ENCODE data around the gene DNAJC9. TPM values are rescaled to one million over a fixed set of nuclear protein-coding genes. Genes with fewer than 3 reads are reported as not detected.
"Not testable (repeated sequence)": the region's sequence is repeated elsewhere in the genome, so short reads cannot be mapped to it uniquely, and the experiment has no call there.

Gene DNAJC9, protein sequence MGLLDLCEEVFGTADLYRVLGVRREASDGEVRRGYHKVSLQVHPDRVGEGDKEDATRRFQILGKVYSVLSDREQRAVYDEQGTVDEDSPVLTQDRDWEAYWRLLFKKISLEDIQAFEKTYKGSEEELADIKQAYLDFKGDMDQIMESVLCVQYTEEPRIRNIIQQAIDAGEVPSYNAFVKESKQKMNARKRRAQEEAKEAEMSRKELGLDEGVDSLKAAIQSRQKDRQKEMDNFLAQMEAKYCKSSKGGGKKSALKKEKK
- 19.3 and 26.1 TPM in 2 replicates for total RNA-seq

DNA sequence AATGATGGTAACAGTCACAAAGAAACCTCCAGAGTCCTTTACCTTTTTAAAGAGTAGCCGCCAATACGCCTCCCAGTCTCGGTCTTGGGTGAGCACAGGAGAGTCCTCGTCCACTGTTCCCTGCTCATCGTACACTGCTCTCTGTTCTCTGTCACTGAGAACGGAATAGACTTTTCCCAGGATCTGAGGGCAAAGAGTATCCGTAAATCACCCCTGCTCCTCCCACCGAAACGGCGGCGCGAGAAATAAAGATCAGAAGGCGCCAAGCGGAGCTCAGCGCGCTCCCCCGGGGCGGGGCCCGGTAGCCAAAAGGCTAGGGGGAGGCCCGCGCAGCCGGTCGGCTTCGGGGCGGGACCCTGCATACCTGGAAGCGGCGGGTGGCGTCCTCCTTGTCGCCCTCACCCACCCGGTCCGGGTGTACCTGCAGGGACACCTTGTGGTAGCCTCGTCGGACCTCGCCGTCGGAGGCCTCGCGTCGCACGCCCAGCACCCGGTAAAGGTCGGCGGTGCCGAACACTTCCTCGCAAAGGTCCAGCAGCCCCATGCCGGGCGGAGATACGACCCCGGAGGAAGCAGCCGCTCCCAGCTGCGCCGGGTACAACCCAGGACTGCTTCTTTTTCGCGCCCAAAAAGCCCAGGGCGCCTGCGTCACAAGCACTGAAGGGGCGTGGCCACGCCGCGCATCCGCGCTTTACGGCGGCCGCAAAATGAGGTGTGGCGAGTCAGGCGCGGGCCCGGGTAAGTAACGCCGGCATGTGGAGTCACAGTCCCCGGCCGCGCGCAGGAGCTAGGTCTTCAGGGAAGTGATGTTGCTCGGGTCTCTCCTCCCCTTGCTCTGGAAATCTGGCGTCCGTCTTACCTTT lies at the start of gene DNAJC9:
Gene DNAJC9, minus strand, starts transcription at position 610 of the 863 bp plus-strand sequence. Its CDS starts 66 bp downstream, at position 544.
- DNase-seq (ENCODE audit: extremely low read depth, low read depth, low spot score): no peak

DNA sequence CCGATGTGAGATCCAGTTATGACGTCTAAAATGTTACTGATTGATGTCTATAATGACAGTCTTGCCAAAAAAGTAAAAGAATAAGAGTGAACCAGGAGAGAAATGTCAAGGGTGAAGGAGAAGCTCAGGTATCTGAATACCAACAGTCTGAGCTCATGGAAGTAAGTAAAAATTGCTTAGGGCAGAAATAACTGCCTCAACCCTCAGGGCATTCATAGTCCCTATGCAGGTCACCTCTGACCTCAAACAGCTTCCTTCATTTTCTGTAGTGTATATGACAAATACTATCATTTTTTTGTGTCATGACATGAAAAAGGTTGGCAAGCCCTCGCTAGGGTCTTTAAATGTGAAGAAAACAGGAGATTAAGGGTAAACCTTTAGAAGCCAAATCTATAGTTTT lies 46.4 kb upstream of the DNAJC9 start:
- no peak for DNase-seq (ENCODE audit: extremely low read depth, low read depth, low spot score)

DNA sequence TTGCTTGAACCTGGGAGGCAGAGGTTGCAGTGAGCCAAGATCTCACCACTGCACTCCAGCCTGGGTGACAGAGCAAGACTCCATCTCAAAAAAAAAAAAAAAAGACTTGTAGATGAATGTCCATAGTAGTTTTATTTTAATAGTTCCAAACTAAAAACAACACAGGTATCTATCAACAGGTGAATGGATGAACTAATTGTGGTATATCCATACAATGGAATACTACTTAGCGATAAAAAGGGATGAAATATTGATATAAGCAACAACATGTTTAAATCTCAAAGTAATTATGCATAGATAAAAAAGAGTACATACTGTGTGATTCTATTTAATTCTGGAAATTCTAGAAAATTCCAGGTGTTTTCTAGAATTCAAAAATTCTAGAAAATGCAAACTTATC lies 42.9 kb upstream of the DNAJC9 start:
- no peak for DNase-seq (ENCODE audit: extremely low read depth, low read depth, low spot score)

DNA sequence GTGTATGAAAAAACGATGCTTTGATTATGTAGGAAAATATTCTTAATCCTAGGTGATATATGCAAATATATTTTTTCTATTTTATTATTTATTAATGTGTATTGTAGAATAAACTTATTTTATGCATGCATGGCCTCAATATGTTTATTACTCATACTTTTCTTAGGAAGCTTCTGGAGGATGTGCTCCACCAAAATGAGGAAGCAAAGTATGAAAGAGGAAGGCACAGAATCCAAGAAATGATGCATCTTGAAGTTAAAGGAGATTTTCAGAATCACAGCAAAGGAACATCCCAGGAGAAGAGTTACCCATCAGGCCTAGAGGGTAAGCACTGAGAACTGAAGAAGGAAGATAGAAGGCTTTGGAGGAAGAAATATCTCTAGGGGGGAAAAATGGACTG lies 40.4 kb upstream of the DNAJC9 start:
- no peak for DNase-seq (ENCODE audit: extremely low read depth, low read depth, low spot score)

DNA sequence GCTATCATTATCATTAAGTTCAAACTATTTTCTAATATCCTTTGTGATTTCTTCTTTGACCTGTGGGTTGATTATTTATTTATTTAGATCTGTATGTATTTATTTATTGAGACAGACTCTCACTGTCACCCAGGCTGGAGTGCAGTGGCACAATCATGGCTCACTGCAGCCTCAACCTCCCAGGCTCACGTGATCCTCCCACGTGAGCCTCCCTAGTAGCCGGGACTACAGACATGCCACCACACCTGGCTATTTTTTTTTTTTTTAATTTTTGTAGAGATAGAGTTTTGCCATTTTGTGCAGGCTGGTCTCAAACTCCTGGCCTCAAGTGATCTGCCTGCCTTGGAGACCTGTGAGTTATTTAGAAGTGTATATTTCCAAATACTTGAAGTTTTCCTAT lies 34.0 kb upstream of the DNAJC9 start:
- DNase-seq (ENCODE audit: extremely low read depth, low read depth, low spot score): no peak

DNA sequence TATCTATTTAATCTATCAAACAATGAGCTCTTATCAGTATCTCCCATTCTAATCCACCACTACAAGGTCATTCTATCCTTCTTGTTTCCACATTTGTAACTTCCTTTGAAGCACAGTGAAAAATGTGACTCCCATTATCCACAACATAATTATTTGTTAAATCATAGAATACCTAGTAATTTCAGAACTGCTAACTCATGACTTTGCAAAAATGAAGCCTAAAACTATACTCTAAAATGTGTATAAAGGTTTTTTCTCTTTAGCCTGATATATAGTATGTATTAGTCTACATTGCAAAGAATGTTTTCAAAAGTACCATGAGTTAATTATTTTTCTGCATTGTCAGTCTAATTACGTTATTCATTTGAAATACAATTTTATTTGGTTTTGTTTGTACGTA lies 17.4 kb upstream of the DNAJC9 start:
- no peak for DNase-seq (ENCODE audit: extremely low read depth, low read depth, low spot score)

DNA sequence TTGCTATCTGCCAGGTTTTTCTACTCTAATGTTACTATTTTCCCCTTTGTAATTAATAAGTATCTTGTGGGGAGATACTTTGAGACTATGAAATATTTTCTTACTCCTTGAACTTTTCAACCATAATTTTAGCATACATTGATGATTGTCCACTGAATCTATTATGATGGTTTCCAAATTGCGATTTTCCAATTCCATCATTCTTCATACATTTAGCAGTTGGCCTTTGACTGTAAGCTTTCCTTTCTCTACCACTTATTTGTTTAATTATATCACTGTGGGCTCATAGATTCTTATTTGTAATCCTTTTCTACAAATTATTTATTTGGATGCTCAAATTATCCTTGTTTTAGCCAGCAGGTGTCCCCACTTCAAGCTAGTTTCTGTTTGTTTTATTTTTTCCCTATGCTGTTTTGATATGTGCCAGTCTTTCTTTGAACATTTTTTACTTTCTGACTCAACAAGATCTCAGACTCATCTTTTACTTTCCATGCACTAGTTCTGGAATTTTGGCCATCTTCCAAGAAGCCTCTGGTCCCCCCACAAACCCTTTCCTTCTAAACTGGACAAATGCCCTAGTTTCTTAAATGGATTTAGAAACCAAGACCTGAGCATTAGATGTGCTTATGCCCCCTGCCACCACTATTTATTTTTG lies 16.8 kb upstream of the DNAJC9 start:
- no peak for DNase-seq (ENCODE audit: extremely low read depth, low read depth, low spot score)

DNA sequence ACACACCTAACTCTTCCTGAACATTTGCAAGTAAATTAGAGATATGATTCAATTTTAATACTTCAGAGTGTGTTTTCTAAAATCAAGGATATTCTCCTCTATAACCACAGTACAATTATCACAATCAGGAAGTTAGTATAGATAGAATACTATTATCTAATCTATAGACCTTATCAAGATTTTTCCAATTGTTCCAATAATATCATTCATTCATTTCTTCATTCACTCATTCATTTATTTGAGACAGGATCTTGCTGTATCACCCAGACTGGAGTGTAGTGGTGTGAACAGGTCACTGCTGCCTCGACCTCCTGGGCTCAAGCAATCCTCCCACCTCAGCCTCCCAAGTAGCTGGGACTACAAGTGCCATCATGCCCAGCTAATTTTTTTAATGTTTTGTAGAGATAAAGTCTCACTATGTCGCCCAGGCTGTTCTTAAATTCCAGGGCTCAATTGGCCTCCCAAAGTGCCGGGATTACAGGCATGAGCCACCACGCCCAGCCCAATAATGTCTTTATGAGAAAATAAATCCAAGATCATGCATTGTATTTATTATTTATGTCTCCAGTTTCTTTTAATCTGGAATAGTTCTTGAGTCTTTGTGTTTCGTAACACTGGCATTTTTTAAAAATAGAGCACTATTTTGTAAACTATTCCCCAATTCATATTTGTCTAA lies 16.0 kb upstream of the DNAJC9 start:
- DNase-seq (ENCODE audit: extremely low read depth, low read depth, low spot score): no peak

DNA sequence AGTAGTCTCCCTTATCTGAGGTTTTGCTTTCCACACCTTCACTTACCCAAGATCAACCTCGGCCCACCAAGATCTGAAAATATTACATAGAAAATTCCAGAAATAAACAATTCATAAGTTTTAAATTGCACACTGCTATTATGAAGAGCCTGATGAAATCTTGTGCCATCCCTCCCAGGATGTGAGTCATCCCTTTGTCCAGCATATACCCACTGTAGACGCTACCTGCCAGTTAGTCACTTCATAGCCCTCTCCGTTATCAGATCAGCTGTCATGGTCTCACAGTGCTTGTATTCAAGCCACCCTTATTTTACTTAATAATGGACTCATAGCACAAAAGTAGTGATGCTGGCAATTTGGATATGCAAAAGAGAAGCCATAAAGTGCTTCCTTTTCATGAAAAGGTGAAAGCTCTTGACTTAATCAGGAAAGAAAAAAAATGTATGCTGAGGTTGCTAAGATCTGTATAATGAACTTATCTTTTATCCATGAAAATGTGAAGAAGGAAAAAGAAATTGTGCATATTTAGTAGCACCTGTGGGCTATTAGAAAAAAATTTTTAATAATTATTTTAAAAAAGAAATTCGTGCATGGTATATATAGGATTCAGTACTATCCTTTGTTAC lies 15.2 kb upstream of the DNAJC9 start:
- no peak for DNase-seq (ENCODE audit: extremely low read depth, low read depth, low spot score)

DNA sequence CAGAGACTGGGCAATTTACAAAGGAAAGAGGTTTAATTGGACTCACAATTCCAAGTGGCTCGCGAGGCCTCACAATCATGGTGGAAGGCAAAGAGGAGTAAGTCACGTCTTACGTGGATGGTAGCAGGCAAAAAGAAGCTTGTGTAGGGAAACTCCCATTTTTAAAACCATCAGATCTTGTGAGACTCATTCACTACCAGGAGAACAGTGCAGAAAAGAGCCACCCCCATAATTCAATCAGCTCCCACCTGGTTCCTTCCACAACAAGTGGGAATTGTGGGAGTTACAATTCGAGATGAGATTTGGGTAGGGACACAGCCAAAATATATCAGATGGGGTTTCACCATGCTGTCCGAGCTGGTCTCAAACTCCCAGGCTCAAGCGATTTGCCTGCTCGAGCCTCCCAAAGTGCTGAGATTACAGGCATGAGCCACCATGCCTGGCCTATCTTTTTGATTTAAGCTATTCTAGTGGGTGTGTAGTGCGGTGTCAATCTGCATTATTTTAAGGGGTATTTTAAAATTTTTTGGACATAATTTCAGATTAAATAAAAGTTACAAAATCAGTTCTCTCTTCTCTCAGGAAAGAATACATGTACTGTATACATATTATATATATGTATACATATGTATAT lies 14.4 kb upstream of the DNAJC9 start:
- no peak for DNase-seq (ENCODE audit: extremely low read depth, low read depth, low spot score)

DNA sequence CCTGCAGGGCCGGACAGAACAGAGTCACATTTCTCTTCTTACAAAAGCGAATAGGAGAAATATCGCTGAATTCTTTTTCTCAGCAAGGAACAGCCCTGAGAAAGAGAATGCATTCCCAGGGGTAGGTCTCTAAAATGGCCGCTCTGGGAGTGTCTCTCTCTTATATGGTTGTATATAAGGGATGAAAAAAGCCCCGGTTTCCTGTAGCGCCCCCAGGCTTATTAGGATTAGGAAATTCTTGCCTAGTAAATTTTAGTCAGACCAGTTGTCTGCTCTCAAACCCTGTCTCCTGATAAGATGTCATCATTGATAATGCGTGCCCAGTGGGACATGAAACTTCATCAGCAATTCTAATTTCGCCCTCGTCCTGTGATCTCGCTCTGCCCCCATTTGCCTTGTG lies 11.6 kb upstream of the DNAJC9 start:
- DNase-seq (ENCODE audit: extremely low read depth, low read depth, low spot score): not testable (repeated sequence)

DNA sequence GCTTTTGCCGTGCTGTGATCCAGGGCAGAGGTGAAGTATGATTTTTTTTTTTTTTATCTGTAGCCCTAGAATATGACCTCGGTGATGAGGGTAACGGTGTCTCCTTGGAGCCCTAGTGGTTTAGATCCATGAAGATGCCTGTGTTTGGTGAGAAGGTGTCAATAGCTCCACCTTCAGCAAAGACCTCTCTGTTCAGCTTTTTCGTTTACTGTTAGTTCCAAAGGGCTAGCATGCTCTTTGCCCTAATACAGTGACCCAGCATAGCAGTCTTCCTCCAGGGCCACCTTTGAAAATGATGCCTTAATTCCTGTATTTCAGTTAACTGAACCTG lies 6.1 kb upstream of the DNAJC9 start:
- no peak for DNase-seq (ENCODE audit: extremely low read depth, low read depth, low spot score)

DNA sequence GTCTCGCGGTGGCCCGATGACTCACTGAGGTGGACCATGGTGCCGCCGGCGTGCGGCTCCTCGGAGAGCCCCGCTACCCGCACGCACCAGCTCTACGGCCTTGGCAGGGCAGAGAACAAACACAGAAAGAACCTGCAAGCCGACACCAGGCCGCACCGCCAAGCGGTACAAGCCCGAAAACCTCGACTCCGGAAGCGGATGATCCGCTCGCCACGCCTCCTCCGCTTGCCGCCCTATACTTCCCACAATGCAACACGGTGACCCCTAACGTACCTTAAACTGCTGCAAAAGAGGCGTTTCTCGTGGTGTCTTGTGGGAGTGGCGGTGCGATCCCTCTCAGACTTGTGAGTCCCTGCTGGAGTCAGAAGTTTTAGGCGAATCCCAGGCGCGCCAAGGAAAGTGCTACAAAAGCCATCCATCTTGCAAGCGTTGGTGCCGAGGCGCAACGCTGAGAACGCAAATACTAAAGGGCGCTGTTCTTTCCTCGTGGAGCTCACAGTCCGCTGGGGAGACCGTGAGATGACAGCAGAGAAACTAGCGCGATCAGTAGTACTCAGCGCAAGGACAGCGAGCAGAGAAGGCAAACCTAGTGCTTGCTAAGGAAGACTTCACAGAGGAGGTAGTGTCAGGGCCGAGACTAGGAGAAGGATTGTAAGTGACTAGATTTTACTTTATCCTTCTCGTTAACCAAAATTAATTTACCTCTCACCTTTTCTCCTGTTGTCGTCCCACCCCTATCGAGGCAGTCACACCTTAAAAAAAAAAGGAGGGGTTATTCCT lies 5.6 kb upstream of the DNAJC9 start, which contains the start of gene MRPS16:
Gene MRPS16, minus strand, starts transcription at position 200 of the 780 bp plus-strand sequence. Its CDS starts 162 bp downstream, at position 38.
- DNase-seq (ENCODE audit: extremely low read depth, low read depth, low spot score): peak; percentile 78

DNA sequence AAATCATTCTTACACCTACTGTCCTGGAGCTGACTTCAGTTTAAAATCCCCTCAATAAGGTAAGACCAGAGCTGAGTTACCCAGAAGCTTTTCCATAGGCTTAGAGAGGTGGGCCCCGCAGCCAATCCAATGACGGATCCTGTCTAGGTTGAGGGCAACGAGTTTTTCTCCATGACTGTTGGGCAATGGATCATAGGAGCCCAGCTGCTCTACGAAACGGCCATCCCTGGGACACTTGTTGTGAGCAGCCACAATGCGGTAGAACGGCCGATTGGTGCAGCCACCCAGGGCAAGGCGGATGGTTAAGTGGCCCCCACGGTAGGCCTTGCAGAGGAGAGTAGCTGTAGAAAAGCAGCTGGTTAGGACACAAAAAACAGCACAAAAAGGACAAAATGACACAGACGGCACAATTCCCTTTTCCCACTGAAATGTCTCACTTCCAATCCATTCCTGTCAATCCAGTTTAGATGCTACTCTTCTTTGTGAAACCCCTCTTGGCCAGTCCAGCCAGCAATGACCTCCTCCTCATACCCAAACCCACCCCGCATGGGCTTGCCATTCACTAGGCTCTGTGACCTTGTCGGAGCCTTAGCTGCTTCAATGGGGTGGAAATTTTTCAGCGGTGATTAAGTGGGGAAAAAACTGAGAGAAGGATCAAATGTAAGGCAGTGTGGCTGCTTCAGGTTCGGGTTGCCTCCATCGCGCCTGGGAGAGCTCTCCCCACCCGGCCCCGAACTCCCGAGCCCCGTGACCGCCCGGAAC lies 4.8 kb upstream of the DNAJC9 start:
- no peak for DNase-seq (ENCODE audit: extremely low read depth, low read depth, low spot score)

DNA sequence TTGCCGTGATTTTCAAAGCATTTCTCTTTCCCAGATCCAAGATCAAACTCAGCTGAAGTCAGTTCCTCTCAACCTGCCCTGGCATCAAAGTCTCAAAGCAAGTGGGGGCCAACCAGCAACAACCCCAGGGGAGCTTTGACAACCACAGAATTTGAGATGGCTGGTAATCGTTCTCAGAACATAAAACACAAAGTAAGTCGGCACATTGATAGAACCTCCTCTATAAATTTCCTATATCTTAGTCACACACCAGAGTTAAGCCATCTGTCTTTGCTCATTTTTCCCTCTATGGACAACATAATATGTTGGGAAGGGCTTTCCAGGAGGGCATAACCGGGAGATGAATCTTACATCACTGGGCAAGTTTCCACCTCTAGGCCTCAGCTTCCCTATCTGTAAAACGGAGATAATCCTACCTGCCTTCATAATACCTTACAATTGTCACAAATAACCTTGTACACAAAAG lies 1.2 kb upstream of the DNAJC9 start:
- no peak for DNase-seq (ENCODE audit: extremely low read depth, low read depth, low spot score)

DNA sequence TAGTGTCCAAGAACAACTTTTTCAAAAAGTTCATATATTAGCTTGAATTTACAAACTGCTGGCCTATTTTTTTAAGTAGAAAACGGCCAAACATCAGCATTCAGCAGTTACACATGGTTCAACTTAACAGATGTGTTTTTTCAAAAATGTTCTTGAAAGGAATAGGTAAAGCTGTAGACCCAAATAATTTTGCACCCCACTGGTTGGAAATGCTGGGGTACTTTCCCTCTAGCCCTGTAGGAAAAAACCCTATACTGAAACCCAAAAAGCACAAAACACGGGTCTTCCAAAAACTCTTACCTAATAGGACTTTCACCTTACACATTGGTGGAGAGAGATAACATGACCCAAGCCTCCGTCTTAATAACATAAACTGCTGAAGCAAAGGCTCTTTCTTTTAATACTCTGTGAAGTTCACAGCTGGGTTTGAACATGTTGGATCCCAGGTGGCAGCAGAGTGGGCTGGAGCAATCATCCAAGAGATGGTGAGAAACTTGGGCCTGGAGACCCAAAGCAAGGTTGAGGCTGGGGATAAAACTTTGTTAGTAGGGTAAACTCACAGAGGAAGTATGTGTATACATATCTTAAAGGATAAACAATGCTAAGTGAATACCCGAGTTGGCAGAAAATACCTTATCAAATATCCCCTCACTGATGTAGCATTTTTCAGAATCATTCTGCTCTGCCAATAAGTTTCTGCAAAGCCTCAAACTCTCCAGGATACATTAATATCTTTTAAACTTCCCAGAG lies 629 bp upstream of the DNAJC9 start:
- no peak for DNase-seq (ENCODE audit: extremely low read depth, low read depth, low spot score)

DNA sequence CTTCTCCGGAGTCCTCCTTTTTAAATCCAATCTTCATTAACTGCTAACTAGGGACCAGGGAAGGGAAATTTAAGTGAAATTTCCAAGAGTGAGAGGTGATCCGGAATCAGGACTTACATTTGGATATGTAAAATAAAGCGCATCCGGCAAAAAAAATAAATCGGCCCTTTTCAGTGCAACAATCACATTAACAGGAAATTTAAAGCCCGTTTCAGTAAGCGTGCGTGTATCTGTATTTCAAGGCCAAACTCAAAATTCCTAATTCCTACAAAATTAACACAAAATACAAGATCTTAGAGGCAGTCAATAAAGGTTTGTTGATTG lies 771 bp downstream of the DNAJC9 start:
- no peak for DNase-seq (ENCODE audit: extremely low read depth, low read depth, low spot score)

DNA sequence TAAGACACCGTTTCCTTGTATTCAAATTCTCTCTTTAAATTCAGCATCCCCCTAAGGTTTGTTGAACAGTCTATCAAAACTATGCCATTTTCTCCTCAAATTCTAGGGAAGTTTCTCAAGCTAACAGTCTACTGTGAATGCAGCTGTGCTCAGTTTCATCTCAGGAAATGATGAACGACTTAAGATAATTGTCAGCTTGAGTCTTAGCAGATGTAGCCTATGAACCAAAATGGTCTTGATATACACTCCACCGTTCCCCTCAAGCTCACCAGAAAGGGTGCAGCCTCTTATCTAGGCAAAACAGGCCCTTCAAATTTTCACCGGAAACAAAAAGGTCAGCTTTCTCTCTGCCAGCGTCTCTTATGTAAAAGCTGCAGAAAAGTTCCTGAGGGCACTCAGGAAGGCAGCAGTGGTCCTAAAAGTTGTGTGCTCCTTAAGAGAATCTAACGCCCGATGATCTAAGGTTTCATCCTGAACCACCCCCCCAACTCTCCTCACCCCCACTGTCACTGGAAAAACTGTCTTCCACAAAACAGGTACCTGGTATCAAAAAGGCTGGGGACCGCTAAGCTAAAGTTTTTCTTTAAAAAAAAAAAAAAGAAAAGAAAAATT lies 2.1 kb downstream of the DNAJC9 start:
- no peak for DNase-seq (ENCODE audit: extremely low read depth, low read depth, low spot score)

Data from glomerular endothelial cell (primary cell).